Measurements from ENCODE around the gene C18orf63.

DNA sequence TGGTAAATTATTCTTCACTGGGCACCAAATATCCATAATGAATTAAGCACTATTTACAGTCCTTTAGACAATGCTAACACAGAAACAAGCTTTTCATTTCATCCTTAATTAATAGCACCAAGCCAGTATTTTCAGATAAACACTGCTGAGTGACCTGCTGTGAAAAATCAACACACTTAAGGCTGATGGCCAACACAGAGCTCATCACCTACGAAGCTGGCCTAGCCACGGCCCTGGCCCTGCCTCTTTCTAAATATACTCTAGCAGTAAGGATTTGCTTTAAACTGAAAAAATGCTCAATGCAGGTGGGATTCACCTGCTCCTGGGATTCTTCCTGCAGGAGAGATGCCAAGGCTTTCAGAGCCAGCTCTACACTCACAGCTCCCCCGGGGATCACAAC, 42.2 kb upstream of the C18orf63 start:
- TF ChIP-seq, protein P1, sequence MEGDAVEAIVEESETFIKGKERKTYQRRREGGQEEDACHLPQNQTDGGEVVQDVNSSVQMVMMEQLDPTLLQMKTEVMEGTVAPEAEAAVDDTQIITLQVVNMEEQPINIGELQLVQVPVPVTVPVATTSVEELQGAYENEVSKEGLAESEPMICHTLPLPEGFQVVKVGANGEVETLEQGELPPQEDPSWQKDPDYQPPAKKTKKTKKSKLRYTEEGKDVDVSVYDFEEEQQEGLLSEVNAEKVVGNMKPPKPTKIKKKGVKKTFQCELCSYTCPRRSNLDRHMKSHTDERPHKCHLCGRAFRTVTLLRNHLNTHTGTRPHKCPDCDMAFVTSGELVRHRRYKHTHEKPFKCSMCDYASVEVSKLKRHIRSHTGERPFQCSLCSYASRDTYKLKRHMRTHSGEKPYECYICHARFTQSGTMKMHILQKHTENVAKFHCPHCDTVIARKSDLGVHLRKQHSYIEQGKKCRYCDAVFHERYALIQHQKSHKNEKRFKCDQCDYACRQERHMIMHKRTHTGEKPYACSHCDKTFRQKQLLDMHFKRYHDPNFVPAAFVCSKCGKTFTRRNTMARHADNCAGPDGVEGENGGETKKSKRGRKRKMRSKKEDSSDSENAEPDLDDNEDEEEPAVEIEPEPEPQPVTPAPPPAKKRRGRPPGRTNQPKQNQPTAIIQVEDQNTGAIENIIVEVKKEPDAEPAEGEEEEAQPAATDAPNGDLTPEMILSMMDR (IDR thresholded peaks at IDR 0.05), result no peak
- TF ChIP-seq POLR2A (IDR thresholded peaks at IDR 0.05), result no peak
